Panc1 (cell line): Measurements from ENCODE around the gene EFCC1.
A peak's percentile ranks its signal among the peaks of the same experiment; 100 is the strongest.

Experiments used
- CTCF ChIP-seq: fragments of 450-650 bp; IDR thresholded peaks from 2 replicates; pipeline ENCODE4 v1.5.1; 2017; ENCODE audit warnings: mild to moderate bottlenecking
- POLR2AphosphoS5 ChIP-seq: IDR thresholded peaks from 2 replicates; pipeline ENCODE4 v1.6.1; 2012; ENCODE audit warnings: mild to moderate bottlenecking, low read depth, low read length, moderate library complexity
- REST ChIP-seq, 2 experiments: IDR thresholded peaks; 2 replicates each; pipeline ENCODE4 v1.6.1; 2011 to 2012; ENCODE audit warnings: low read depth in 2 of 2, control low read depth in 1 of 2, low read length in 1 of 2, mild to moderate bottlenecking in 1 of 2, moderate library complexity in 1 of 2; ENCODE audit not compliant: insufficient read depth in 1 of 2

- TF ChIP-seq CTCF (peak; percentile 98), REST (IDR thresholded peaks at IDR 0.05; ENCODE audit: insufficient read depth in 1 of 2, low read depth in 2 of 2, low read length in 1 of 2) (no peak), POLR2AphosphoS5 (no peak)
Measured at GRCh38 chr3:128969993-128970739, 30.9 kb upstream of the EFCC1 start.
